IgD-negative memory B cell (primary cell): ENCODE data around the gene NRXN2. TPM values are rescaled to one million over a fixed set of nuclear protein-coding genes. Genes with fewer than 3 reads are reported as not detected.

ENCODE experiments used
- H3K27ac Mint-ChIP-seq, 3 donors: one replicate each; pipeline ENCODE4 v1.8.0; 2020 to 2022; ENCODE audit warnings: mild to moderate bottlenecking in 3 of 3, mixed read lengths in 3 of 3, moderate library complexity in 1 of 3
- H3K27me3 Mint-ChIP-seq: one replicate; pipeline ENCODE4 v1.8.0; 2021; ENCODE audit warnings: mixed read lengths
- H3K36me3 Mint-ChIP-seq: one replicate; pipeline ENCODE4 v1.8.0; 2020; ENCODE audit warnings: mild to moderate bottlenecking, mixed read lengths
- H3K4me1 Mint-ChIP-seq, 3 donors: one replicate each; pipeline ENCODE4 v1.8.0; 2020 to 2022; ENCODE audit warnings: mixed read lengths in 3 of 3, mild to moderate bottlenecking in 1 of 3
- H3K4me3 Mint-ChIP-seq, 4 donors: one replicate each; pipeline ENCODE4 v1.8.0; 2020 to 2022; ENCODE audit warnings: mild to moderate bottlenecking in 4 of 4, mixed read lengths in 4 of 4, moderate library complexity in 3 of 4
- H3K9me3 Mint-ChIP-seq, 3 donors: one replicate each; pipeline ENCODE4 v1.8.0; 2020 to 2021; ENCODE audit warnings: mixed read lengths in 3 of 3, mild to moderate bottlenecking in 1 of 3
- polyA plus RNA-seq: library from polyadenylated mRNA; unstranded; fragments of 300-500 nt; fragmentation: Illumina TruSeq; gene quantifications from one replicate; pipeline ENCODE4 v1.2.3, GENCODE V29; 2021

NRXN2 gene
- polyA plus RNA-seq, 1 donor from 2014 or later: not detected

DNA sequence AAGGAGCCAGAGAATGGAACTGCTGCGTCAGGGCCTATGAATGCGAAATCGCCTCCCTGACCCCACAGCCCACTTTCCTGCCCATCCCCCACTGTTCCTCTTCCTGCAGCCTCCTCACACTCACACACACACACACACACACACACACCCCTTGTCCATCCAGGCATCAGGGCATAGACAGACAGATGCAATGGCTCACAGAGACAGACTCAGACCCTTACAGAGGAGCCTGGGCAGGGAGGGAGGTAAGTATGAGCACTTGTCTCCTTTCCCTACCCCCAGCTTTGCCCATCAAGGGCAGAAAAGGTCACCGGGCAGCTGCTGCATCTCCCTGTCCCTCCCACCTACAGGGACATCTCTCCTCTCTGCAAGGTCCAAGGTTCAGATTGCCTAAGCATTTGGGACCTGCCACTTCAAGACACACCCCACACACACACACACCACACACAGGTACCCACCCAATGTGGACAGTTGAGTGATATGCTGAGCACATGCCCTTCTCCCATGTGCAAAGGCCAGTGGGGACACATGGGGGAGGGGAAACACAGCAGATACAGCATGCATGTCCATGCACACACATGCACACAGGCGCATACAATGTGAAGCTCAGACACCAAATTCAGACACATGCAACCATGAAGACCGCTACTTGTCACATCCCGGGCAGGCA, 2.0 kb upstream of the NRXN2 start:
- Mint-ChIP-seq H3K4me3 (peak overlapping the region in 3 of 4 donors; percentile 39 to 67 (median 57)), H3K4me1 (peaks cover 7 to 16% (median 15%) of the 10 kb centered on the region in 3 donors), H3K27ac (peak overlapping the region in 2 of 3 donors; percentile 31 to 33), H3K9me3 (no peaks in the 10 kb centered on the region), H3K27me3 (peaks cover 12% of the 10 kb centered on the region), H3K36me3 (peaks cover 5% of the 10 kb centered on the region)

DNA sequence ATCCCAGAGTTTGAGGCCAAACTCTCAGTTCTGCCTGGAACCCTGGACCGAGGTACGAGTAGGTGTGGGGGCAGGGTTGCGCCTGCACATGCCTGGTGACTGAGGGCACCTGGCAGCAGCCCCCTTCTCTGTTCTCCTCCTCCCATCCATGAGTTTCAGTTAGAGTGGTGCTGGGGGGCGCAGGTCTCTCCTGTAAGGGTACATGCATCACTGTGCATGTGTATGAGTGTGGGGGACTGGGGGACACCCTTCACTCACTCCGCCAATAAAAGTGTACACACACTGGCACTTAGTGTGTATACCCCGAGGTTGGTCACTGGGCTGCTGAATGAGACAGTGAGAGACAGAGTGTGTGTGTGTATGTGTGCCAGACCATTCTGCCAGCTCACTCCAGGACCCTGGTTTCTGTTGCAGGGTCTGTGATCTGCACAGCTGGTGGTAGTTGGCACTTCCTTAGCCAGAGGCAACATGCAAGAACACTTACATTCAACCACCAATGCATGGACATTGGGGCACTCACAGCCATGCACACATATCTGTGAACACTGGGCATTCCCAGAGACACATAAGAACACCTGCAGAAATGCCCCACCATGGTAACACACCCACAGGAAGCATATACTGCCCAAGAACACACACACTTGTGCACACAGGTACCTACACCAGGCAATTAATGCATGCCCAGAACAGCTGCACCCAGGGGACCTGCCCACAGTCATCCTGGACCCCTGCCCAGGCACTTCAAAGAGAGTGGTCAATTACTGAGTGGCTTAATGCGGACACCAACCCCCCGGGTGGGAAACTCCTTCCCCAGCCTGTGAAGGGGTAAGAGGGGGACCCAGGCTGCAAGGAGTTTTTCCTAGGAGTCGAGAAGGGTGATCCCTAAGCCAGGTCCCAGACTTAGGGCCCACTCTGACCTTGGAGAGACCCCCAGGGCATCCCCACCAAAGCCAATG, 1.2 kb upstream of the NRXN2 start:
- Mint-ChIP-seq H3K4me3 (peak overlapping the region; percentile 57 to 79 (median 76)), H3K4me1 (peaks cover 7 to 16% (median 15%) of the 10 kb centered on the region in 3 donors), H3K9me3 (no peaks in the 10 kb centered on the region), H3K27me3 (peaks cover 20% of the 10 kb centered on the region), H3K36me3 (peaks cover 2% of the 10 kb centered on the region), H3K27ac (peak overlapping the region in 2 of 3 donors; percentile 32 to 61)

DNA sequence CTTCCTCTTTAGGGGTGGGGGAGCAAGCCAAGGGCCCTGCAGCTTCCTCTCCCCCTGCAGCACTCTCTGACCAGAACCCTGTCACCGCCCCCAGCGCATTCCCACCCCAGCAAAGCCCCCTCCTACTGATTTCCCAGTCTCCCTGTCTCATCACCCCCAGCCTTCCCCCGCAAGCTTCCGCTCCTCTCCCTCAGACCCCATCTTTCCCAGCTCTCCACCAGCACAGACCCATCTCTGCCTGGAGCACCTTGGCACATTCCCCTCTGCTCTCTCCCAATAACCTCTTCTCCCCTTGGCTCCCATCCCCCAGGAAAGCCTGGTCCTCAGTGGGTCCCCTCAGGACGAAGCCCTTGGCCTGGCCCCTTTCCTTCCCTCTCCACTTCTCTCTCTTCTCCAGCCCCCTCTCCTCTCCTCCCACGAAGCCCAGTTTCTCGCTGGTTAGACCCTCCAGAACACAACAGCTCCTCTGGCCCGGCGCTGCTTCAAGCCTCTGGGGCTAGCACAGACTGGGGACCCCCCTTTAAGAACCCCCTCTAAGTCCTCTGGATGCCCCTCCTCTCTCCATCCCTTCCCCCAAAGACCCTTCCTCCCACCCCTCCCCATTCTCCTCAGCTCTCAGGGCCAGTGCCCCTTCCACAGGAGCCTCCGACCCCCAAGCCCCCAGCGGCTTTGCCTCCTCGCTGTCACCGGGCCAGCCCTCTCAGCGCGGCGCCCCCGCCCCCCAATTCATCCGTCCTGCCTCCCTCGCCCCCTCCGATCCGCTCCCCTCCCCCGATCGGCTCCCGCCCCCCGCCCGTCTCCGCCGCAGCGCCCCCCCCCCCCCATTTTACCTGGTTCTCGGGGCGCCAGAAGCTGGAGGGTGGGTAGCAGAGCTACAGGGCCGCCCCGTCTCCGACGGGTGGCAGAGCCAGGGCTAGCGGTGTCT, 594 bp downstream of the NRXN2 start:
- Mint-ChIP-seq H3K27ac (no peak overlapping the region), H3K27me3 (peaks cover 27% of the 10 kb centered on the region), H3K9me3 (no peaks in the 10 kb centered on the region), H3K36me3 (peaks cover 4% of the 10 kb centered on the region), H3K4me3 (peak overlapping the region in 3 of 4 donors; percentile 32 to 79 (median 54)), H3K4me1 (peaks cover 7 to 16% (median 12%) of the 10 kb centered on the region in 3 donors)

DNA sequence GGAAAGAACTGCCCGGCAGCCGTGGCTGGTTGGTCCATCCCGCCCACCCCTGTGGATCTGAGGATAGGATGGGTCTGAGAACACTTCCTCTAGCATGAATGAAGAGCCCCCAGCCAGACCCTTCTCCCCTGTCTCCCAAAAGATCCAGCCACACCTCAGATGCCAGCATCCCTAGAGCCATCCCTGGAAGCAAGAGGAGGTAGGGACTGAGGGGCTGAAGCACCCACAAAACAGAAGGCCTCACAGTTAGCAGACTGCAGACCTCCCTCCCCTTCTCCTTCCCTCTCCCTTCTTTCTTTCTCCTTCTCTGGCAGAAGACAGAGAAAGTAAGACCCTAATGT, 1.7 kb downstream of the NRXN2 start:
- H3K9me3 Mint-ChIP-seq: no peaks in the 10 kb centered on the region
- H3K36me3 Mint-ChIP-seq: peaks cover 2% of the 10 kb centered on the region
- peaks cover 7 to 16% (median 12%) of the 10 kb centered on the region in 3 donors for H3K4me1 Mint-ChIP-seq
- peak overlapping the region in 1 of 4 donors; percentile 25 for H3K4me3 Mint-ChIP-seq
- no peak overlapping the region for H3K27ac Mint-ChIP-seq
- peaks cover 36% of the 10 kb centered on the region for H3K27me3 Mint-ChIP-seq

DNA sequence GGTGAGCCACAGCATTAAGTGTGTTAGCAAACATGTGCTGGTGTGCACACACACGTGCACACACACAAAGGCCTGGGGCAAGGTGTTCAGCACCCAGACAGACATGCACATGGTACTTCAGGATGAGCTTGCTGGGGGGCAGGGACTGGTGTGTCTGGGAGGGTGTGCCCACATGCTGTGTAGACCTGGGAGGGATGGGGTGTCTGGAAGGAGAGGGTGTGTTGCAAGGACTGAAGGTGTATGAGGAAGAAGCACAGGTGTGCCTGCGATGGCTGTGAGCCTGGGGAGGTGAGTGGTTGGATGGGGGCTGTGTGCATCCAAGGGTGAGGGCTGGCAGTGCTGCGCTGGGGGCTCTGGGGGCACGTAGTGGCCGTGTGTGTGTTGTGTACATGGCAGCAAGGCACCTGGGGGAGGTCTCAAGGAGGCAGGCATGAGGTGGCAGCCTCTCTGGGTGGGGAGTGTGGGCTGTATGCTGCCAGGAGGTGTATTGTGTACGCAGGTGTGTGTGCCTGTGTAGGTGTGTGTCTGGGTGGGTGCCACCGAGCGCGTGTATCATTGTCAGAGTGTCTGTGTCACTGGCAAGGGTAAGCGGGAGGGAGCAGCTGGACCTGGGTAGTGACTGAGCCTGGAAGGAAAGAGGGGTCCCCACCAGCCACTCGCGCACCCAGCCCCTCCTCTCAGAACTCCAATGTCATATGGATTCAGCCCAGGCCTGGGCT, 2.2 kb downstream of the NRXN2 start:
- peak overlapping the region in 2 of 3 donors; percentile 2 to 25 for H3K27ac Mint-ChIP-seq
- H3K9me3 Mint-ChIP-seq: no peaks in the 10 kb centered on the region
- H3K36me3 Mint-ChIP-seq: peaks cover 2% of the 10 kb centered on the region
- peaks cover 7 to 16% (median 12%) of the 10 kb centered on the region in 3 donors for H3K4me1 Mint-ChIP-seq
- H3K27me3 Mint-ChIP-seq: peaks cover 41% of the 10 kb centered on the region
- H3K4me3 Mint-ChIP-seq: peak overlapping the region in 3 of 4 donors; percentile 21 to 61 (median 25)

DNA sequence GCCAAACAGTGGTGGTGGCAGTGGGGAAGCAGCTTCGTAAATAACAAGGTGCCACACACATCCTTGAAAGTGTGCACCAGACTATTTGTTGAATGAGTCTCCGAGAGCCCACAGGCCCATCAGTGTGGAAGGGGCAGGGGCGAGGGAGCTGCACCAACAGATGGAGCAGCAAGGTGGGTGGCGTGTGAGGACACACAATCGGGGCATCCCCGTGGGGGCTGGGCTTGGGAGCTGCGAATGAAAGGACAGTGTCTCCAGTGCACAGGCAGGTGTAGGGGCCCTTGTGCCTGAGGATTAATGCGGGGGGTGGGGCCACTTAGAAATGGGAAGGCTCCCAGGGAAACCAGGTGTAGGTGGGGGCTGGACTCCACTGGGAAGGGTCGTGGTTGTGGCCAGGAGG, 2.8 kb downstream of the NRXN2 start:
- Mint-ChIP-seq H3K27ac (peak overlapping the region in 2 of 3 donors; percentile 2 to 25), H3K4me1 (peaks cover 7 to 14% (median 14%) of the 10 kb centered on the region in 3 donors), H3K9me3 (no peaks in the 10 kb centered on the region), H3K27me3 (peaks cover 47% of the 10 kb centered on the region), H3K36me3 (peaks cover 2% of the 10 kb centered on the region), H3K4me3 (no peak overlapping the region)

DNA sequence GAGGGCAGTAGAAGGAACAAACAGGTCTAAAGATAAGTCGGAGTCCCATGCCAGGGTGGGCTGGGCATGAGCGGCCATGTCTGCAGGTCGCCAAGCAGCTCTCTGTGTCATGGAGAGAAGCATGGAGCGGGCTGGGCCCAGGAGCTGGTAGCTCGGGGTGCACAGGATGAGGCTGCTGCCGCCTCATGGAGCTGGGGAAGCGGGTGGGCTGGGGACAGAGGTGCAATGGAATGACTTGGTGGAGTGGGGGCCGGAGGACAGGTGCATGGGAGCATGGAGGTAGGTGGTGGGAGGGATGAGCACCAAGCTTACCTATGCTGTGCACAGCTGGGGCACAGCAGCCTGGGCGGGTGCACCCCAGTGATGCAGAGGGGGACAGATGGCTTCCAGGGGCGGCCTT, 3.6 kb downstream of the NRXN2 start:
- Mint-ChIP-seq H3K27me3 (peaks cover 53% of the 10 kb centered on the region), H3K27ac (no peak overlapping the region), H3K9me3 (no peaks in the 10 kb centered on the region), H3K36me3 (peaks cover 2% of the 10 kb centered on the region), H3K4me1 (peaks cover 7 to 16% (median 10%) of the 10 kb centered on the region in 3 donors), H3K4me3 (no peak overlapping the region)

DNA sequence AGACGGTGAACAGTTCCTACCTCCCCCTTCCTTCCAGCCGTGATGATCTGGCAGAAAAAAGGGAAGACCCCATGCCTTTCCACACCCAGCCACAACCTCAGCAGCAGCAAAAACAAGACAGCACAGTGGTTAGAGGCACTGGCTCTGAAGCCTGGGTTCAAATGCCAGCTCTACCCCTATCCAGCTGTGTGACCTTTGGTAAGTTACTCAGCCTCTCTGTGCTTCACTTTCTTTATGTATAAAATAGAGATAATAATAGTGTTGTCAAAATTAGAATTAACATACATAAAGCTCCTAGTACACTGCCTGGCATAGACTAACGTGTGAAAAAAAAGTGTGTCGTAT, 4.2 kb downstream of the NRXN2 start:
- peaks cover 56% of the 10 kb centered on the region for H3K27me3 Mint-ChIP-seq
- H3K9me3 Mint-ChIP-seq: no peaks in the 10 kb centered on the region
- no peak overlapping the region for H3K27ac Mint-ChIP-seq
- no peak overlapping the region for H3K4me3 Mint-ChIP-seq
- H3K36me3 Mint-ChIP-seq: peaks cover 2% of the 10 kb centered on the region
- H3K4me1 Mint-ChIP-seq: peaks cover under 1 to 10% (median 4%) of the 10 kb centered on the region in 3 donors

DNA sequence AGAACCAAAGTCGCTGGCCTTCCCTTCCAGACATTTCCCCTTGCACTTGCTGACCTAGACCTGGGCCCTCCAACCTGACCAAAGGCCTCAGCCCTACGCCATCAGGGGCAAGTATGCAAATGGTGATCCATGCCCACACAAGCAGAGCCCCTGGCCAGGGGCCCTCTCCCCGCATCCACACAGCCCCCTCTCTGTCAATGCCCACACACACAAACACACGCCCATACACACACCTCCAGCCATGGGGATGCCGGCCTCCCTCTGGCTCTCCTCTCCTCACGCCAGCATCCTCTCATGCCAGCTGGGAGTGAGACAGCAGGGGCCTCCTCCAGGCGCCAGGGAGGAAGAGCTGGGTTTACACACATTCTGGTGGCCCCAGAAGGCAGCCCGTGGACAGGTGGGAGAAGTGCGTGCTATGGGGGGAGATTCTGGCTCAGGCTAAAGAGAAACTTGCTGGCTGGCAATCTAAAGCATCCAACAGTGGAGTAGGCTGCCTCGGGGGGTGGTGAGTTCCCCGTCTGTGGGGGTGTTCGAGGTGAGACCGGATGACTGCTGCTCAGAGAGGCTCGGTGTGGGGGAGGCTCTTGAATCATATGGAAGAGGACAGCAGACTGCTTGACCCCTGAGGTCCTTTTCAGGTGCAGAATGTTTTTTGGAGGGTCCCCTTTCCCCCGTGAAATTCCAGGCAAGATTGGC, 4.8 kb downstream of the NRXN2 start:
- Mint-ChIP-seq H3K27me3 (peaks cover 56% of the 10 kb centered on the region), H3K9me3 (no peaks in the 10 kb centered on the region), H3K36me3 (peaks cover 2% of the 10 kb centered on the region), H3K4me3 (no peak overlapping the region), H3K4me1 (peaks cover 0 to 6% (median 4%) of the 10 kb centered on the region in 3 donors), H3K27ac (no peak overlapping the region)

DNA sequence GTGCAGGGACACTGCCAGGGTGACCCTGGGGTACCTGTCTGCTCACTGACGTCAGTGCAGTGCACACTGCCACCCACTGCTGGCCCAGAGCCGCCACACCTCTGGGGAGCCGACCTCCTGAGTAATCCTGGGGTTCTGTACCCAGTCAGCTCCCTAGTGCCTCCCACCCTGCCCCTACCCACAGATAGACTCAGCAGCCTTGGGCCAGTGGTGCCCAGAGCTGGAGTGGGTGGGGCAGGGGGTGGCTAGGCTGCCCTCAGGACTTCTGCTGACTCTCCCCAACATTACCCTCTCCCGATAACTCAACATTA, 5.8 kb downstream of the NRXN2 start:
- peaks cover 2% of the 10 kb centered on the region for H3K36me3 Mint-ChIP-seq
- no peak overlapping the region for H3K4me3 Mint-ChIP-seq
- peak overlapping the region in 1 of 3 donors; percentile 67 for H3K27ac Mint-ChIP-seq
- no peaks in the 10 kb centered on the region for H3K9me3 Mint-ChIP-seq
- peaks cover 56% of the 10 kb centered on the region for H3K27me3 Mint-ChIP-seq
- H3K4me1 Mint-ChIP-seq: peaks cover 0 to 6% (median 4%) of the 10 kb centered on the region in 3 donors

DNA sequence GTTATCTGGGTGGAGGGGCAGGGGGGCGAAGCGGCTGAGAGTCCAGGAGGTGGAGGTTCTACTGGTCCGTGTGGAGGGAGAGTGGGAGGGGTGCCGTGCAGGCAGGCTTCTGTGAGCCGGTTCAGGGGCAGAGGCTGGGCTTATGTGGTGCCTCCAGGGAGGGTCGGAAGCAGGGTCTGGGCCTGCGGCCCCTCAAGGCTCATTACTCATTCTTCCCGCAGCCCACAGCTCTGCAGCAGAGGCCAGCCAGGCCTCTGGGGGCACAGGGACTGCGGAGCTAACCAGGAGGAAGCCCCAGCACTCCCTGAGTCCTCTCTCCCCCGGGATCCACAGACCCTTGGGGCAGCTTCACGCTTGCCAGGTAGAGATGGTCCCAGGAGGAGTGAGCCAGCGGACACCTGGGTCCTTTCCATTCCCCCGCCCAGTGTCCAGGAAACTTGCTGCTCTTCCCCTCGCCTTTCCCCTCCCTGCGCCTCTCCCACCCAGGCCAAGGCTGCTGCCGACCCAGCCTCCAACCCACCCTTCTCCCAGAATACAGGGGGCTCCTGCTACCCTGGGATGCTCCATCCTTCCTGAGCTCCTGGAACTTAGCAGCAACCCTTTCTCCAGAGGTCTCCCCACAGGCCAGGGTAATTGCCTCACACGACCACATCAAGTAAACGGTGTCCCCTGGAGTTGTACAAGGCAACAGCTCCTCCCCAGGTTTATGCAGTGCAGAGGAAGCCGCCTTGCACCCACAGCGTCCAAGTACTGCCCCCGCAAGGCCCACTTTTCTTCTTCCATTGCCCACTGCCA, 6.3 kb downstream of the NRXN2 start:
- no peak overlapping the region for H3K27ac Mint-ChIP-seq
- peaks cover 2% of the 10 kb centered on the region for H3K36me3 Mint-ChIP-seq
- H3K4me1 Mint-ChIP-seq: peaks cover 0 to 6% (median 4%) of the 10 kb centered on the region in 3 donors
- H3K9me3 Mint-ChIP-seq: no peaks in the 10 kb centered on the region
- H3K27me3 Mint-ChIP-seq: peaks cover 61% of the 10 kb centered on the region
- no peak overlapping the region for H3K4me3 Mint-ChIP-seq

DNA sequence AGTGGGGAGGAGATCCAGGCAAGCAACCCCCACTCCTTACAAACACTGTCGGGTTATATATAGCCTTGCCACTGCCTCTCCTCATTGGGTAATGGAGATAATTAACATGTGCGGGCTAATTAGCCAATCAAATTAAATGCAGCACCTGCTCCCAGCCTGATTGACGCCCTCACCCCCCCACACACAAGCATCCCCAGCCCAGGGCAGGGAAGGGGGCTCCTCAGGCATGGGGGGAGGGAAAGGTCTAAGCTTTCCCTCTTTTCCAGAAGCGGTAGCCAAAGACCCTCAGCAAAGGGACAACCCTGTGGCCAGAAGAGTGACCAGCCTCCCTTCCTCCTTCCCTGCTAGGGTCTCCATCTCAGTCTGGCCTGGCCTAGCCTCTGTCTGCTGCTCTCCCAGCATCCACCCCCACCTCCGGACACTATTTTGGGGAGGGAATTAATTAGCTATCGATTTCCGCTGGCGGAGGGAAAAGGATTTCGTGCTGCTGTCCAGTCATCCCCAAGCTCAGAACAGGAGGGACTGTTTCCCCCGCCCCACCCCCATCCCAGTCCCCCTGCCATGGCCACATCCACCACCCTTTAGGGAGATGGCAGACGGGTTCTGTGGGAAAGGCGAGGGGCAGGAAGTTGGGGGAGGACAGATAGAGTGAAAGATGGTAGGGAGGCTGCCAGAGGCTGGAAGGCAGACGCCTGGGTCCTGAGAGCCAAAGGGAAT, 7.1 kb downstream of the NRXN2 start:
- H3K9me3 Mint-ChIP-seq: no peaks in the 10 kb centered on the region
- peak overlapping the region in 1 of 4 donors; percentile 43 for H3K4me3 Mint-ChIP-seq
- peaks cover 64% of the 10 kb centered on the region for H3K27me3 Mint-ChIP-seq
- peaks cover 2% of the 10 kb centered on the region for H3K36me3 Mint-ChIP-seq
- no peak overlapping the region for H3K27ac Mint-ChIP-seq
- H3K4me1 Mint-ChIP-seq: peaks cover 0 to 6% (median 4%) of the 10 kb centered on the region in 3 donors
